Measurements from ENCODE around the gene RAI1. TPM values are rescaled to one million over a fixed set of nuclear protein-coding genes. Genes with fewer than 3 reads are reported as not detected.
A peak's percentile ranks its signal among the peaks of the same experiment; 100 is the strongest.

The RAI1 gene
- total RNA-seq, 1 donor from 2014 or later, result 31.2 TPM

DNA sequence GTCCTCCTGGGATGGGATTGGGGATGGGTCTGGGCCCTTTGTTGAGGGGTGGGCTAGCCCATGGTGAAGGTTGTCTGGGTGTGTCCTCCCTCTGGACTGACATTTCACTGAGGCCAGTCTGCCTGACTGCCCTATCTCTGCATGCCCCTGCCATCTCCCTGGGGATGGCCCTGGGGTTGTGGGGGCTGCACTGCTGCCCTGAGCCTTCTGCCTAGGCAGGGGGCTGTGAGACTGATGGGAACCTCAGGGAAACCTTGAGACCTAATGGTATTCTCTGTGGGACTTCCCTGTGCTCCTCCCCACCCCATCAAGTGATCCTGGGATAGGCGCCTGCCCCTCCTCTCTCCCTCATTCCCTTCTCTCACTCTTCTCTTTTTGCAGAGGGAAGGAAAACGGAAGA is 19.9 kb downstream of the RAI1 start:
- no peaks in the 10 kb centered on the region for H3K9me3 Mint-ChIP-seq
- H3K4me1 Mint-ChIP-seq, result peaks cover 19% of the 10 kb centered on the region
- TF ChIP-seq, protein P1, sequence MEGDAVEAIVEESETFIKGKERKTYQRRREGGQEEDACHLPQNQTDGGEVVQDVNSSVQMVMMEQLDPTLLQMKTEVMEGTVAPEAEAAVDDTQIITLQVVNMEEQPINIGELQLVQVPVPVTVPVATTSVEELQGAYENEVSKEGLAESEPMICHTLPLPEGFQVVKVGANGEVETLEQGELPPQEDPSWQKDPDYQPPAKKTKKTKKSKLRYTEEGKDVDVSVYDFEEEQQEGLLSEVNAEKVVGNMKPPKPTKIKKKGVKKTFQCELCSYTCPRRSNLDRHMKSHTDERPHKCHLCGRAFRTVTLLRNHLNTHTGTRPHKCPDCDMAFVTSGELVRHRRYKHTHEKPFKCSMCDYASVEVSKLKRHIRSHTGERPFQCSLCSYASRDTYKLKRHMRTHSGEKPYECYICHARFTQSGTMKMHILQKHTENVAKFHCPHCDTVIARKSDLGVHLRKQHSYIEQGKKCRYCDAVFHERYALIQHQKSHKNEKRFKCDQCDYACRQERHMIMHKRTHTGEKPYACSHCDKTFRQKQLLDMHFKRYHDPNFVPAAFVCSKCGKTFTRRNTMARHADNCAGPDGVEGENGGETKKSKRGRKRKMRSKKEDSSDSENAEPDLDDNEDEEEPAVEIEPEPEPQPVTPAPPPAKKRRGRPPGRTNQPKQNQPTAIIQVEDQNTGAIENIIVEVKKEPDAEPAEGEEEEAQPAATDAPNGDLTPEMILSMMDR (IDR thresholded peaks at IDR 0.05), result no peak
- no peaks in the 10 kb centered on the region for H3K27me3 Mint-ChIP-seq
- ChIA-PET POLR2A (no interaction called here), CTCF (no interaction called here)
- no peak for DNase-seq
- ATAC-seq (ENCODE audit: low read depth), result no peak
- H3K36me3 Mint-ChIP-seq (ENCODE audit: low read depth), result peaks cover 2% of the 10 kb centered on the region
- peak overlapping the region; percentile 52 for H3K4me3 Mint-ChIP-seq
- no peak overlapping the region for H3K27ac Mint-ChIP-seq
- intact Hi-C loops (cut with micrococcal nuclease), result no loop called here

DNA sequence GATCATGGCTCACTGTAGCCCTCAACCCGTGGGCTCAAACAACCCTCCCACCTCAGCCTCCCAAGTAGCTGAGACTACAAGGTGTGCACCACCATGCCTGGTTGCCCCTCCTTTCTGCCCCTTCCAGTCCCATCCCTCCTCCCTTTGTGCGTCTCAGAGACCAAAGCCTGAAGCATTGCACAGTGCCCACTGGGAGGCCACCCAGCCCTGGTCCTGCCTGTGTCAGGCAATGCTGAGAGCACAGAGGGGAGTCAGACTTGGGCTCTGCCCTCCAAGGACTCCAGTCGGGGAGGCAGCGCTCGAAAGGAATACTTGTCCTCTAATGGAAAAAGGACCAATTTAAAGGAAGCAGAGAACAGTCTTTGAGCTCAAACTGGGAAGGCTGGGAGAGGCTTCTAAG is 20.4 kb downstream of the RAI1 start:
- Mint-ChIP-seq H3K9me3 (no peaks in the 10 kb centered on the region), H3K4me1 (peaks cover 19% of the 10 kb centered on the region), H3K4me3 (no peak overlapping the region), H3K27ac (no peak overlapping the region), H3K36me3 (ENCODE audit: low read depth) (peaks cover 2% of the 10 kb centered on the region), H3K27me3 (no peaks in the 10 kb centered on the region)
- ChIA-PET POLR2A (no interaction called here), CTCF (no interaction called here)
- intact Hi-C loops (cut with micrococcal nuclease), result no loop called here
- ATAC-seq (ENCODE audit: low read depth), result no peak
- TF ChIP-seq, protein P1 (IDR thresholded peaks at IDR 0.05), result no peak
- DNase-seq, result no peak

DNA sequence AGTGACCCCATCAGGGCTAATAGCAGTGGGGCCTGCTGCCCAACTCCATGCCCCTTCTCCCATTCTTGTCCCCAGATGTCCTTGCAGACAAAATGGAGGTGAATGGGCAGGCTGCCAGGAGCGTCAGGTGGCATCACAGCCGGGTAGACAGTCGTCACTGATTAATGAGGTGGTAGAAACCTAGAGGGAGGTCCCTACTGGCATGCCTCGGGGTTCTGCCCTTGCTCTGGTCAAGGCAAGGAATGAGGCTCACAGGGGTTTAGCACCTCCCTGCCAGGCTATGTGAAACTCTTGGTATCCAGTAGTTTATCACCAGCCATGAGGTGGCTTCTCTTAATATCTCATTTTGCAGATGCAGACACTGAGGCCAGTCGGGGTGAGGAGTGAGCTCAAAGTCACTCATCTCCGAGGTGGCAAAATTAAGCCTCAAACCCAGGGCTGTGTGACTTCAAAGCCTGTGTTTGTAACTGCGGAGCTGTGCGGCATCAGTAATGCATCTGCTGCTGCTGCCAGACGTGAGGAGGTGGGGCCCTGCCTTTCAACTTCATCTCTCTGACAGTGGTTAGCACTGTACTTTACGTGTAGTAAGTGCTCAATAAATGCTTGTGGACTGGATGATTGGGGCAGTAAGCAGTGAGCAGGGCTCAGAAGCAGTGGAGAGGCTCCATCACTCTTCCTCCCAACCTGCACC is 21.3 kb downstream of the RAI1 start:
- CTCF ChIA-PET, result no interaction called here
- intact Hi-C loops (cut with micrococcal nuclease), result no loop called here

DNA sequence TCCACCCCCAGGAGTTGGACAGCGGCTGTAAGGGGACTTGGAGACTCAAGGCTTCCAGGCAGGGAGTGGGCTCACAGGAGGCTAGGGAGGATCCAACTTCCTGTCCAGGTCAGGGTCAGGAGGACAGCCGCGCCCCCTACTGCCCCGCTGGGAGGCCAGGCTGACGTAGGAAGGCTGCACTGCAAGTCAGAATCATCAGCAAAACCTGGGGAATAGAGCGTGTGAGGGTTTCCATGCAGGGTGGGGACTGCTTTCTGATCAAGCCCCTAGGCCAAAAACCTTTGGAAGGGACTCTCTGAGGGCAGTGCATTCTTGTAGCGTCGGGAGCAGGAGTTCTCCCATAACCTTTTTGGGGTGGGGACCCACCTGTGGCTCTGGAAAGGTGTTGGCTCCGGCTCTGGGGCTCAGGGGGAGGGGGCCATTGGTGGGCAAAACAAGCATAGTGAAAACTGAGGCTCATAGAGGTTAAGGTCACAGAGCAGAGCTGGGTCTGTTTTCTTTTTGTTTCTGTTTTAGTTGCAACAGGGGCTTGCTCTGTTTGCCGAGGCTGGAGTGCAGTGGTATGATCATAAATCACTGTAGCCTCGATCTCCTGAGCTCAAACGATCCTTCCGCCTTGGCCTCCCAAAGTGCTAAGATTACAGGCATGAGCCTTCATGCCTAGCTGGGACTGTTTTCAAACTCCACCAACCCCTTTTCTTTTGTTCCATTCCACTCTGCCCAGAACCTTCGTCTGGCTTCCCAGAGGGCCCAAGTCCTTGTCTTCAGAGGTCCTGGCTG is 22.1 kb downstream of the RAI1 start:
- CTCF ChIA-PET, result no interaction called here
- no peak overlapping the region for H3K4me3 Mint-ChIP-seq
- H3K36me3 Mint-ChIP-seq (ENCODE audit: low read depth), result peaks cover 2% of the 10 kb centered on the region
- TF ChIP-seq, protein P1 (IDR thresholded peaks at IDR 0.05), result no peak
- ATAC-seq (ENCODE audit: low read depth) (no peak), DNase-seq (no peak)
- no peaks in the 10 kb centered on the region for H3K9me3 Mint-ChIP-seq
- POLR2A ChIA-PET, result no interaction called here
- intact Hi-C loops (cut with micrococcal nuclease), result no loop called here
- H3K4me1 Mint-ChIP-seq, result peaks cover 16% of the 10 kb centered on the region
- H3K27me3 Mint-ChIP-seq, result no peaks in the 10 kb centered on the region
- H3K27ac Mint-ChIP-seq, result no peak overlapping the region

More for the DNA sequence above, 21.3 kb downstream of the RAI1 start:
- Mint-ChIP-seq H3K27me3 (no peaks in the 10 kb centered on the region), H3K4me1 (peaks cover 17% of the 10 kb centered on the region), H3K27ac (no peak overlapping the region), H3K4me3 (no peak overlapping the region), H3K9me3 (no peaks in the 10 kb centered on the region), H3K36me3 (ENCODE audit: low read depth) (peaks cover 2% of the 10 kb centered on the region)
- no peak for DNase-seq
- POLR2A ChIA-PET, result no interaction called here
- TF ChIP-seq, protein P1 (IDR thresholded peaks at IDR 0.05), result no peak
- ATAC-seq (ENCODE audit: low read depth), result no peak

DNA sequence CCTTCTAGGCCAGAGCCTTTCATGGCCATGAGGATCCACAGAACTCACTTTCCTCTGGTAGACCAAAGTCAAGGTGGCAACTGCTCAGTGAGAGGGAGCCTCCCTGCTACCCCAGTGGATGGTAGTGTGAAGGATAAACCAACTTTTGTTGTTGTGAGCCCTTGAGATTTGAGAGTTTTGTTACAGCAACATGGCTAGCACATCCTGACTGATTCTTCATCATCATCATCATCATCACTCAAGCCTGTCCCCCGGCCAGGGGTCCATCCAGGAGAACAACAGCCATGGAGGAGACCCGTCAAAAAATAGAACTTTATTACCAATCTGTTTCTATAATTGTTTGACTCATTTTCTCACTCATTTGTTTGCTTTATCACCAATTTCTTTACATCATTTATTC is 23.7 kb downstream of the RAI1 start:
- intact Hi-C loops (cut with micrococcal nuclease), result no loop called here
- DNase-seq (no peak), ATAC-seq (ENCODE audit: low read depth) (no peak)
- POLR2A ChIA-PET, result interaction anchor here (0.6 kb wide), 1 partner anchor 143 kb away, joined by 4 read pairs; no protein-coding TSS in a partner anchor
- no peak overlapping the region for H3K27ac Mint-ChIP-seq
- peaks cover 13% of the 10 kb centered on the region for H3K4me1 Mint-ChIP-seq
- H3K9me3 Mint-ChIP-seq, result no peaks in the 10 kb centered on the region
- TF ChIP-seq, protein P1 (IDR thresholded peaks at IDR 0.05), result no peak
- H3K36me3 Mint-ChIP-seq (ENCODE audit: low read depth), result peaks cover 4% of the 10 kb centered on the region
- CTCF ChIA-PET, result no interaction called here
- no peaks in the 10 kb centered on the region for H3K27me3 Mint-ChIP-seq
- no peak overlapping the region for H3K4me3 Mint-ChIP-seq
